ENCODE measurements around the gene EVI2A. TPM values are rescaled to one million over a fixed set of nuclear protein-coding genes. Genes with fewer than 3 reads are reported as not detected.

Gene EVI2A
- total RNA-seq, 2 experiments from 2014 or later, result 37.8 to 38.4 TPM

DNA sequence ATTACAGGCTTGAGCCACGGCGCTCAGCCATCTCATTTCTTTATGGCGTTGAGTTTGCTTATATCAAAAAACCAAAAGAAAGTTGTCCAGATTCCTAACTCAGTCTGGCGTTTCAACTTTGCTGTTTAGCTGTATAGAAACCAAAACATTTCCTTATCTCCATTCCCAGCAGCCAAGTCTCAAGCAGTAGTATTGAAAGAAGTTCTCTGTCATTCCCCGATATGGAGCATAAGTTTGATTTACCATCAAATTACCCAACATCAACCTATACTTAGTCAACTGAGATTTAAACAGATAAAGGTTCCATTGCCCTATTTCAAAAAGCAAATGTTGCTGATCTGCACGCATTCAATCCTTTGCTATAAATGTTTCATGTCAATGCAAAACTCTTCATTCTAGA lies 42.6 kb upstream of the EVI2A start:
- Histone ChIP-seq H3K9me3 (ENCODE audit: control insufficient read depth in 1 of 2, insufficient read depth in 1 of 2, low read length in 2 of 2) (no peaks in the 10 kb centered on the region), H3K36me3 (ENCODE audit: insufficient read depth, low read length) (peaks cover 34% of the 10 kb centered on the region), H3K27ac (ENCODE audit: low read depth in 1 of 2, low read length in 2 of 2) (no peak overlapping the region), H3K27me3 (ENCODE audit: control insufficient read depth in 1 of 2, insufficient read depth in 2 of 2, low read length in 2 of 2) (no peaks in the 10 kb centered on the region), H3K4me3 (ENCODE audit: low read length) (no peak overlapping the region), H3K4me1 (ENCODE audit: insufficient read depth, low read length) (no peaks in the 10 kb centered on the region)
- H3K27me3 Mint-ChIP-seq, result no peaks in the 10 kb centered on the region
- POLR2A ChIA-PET, result no interaction called here
- CTCF ChIA-PET, result interaction anchor here (1.2 kb wide), 1 partner anchor 8 kb away, joined by 3 read pairs; no protein-coding TSS in a partner anchor
- H3K36me3 Mint-ChIP-seq (ENCODE audit: low read depth), result peaks cover 57% of the 10 kb centered on the region
- intact Hi-C loops (cut with DNase I, micrococcal nuclease), result loop anchor here in 1 of 2 experiments (2.0 to 5.0 kb wide), 2 partner anchors 37 to 91 kb away; no protein-coding TSS in a partner anchor
- H3K27ac Mint-ChIP-seq, result no peak overlapping the region
- H3K4me3 Mint-ChIP-seq, result no peak overlapping the region
- DNase-seq (no peak), ATAC-seq (ENCODE audit: poor library complexity) (no peak)
- TF ChIP-seq, protein P1, sequence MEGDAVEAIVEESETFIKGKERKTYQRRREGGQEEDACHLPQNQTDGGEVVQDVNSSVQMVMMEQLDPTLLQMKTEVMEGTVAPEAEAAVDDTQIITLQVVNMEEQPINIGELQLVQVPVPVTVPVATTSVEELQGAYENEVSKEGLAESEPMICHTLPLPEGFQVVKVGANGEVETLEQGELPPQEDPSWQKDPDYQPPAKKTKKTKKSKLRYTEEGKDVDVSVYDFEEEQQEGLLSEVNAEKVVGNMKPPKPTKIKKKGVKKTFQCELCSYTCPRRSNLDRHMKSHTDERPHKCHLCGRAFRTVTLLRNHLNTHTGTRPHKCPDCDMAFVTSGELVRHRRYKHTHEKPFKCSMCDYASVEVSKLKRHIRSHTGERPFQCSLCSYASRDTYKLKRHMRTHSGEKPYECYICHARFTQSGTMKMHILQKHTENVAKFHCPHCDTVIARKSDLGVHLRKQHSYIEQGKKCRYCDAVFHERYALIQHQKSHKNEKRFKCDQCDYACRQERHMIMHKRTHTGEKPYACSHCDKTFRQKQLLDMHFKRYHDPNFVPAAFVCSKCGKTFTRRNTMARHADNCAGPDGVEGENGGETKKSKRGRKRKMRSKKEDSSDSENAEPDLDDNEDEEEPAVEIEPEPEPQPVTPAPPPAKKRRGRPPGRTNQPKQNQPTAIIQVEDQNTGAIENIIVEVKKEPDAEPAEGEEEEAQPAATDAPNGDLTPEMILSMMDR (IDR thresholded peaks at IDR 0.05), result no peak
- H3K9me3 Mint-ChIP-seq, result no peaks in the 10 kb centered on the region
- H3K4me1 Mint-ChIP-seq (ENCODE audit: low read depth), result no peaks in the 10 kb centered on the region

DNA sequence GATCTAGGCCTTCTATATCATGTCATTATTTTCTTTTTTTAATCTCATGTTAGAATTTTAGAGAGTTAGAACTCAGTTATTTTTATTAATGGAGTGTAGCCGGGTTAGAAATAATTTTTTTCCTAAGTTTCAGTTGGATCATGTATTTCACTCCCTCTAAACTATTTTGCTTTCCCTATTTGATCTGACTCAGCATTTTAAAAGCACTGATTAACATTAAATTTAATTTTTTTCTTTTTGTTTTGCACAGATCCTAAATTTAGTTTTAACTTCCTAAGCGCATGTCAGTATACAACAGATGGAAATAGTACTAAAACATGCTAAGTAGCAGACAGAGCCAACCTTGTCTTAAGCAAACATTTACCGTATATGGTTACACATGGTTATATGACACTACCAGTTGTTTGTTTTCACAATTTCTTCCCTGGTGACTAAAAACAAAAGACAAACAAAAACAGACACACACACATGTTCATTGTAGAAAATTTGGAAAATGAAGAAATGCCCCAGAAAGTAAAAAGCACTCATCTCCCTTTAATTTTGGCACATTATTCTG lies 36.5 kb upstream of the EVI2A start:
- TF ChIP-seq, protein P1 (IDR thresholded peaks at IDR 0.05), result no peak
- DNase-seq (no peak), ATAC-seq (ENCODE audit: poor library complexity) (no peak)
- ChIA-PET CTCF (no interaction called here), POLR2A (no interaction called here)
- intact Hi-C loops (cut with DNase I, micrococcal nuclease), result no loop called here
- H3K9me3 Mint-ChIP-seq, result no peaks in the 10 kb centered on the region
- Histone ChIP-seq H3K36me3 (ENCODE audit: insufficient read depth, low read length) (peaks cover 66% of the 10 kb centered on the region), H3K9me3 (ENCODE audit: control insufficient read depth in 1 of 2, insufficient read depth in 1 of 2, low read length in 2 of 2) (no peaks in the 10 kb centered on the region), H3K4me1 (ENCODE audit: insufficient read depth, low read length) (no peaks in the 10 kb centered on the region), H3K27ac (ENCODE audit: low read depth in 1 of 2, low read length in 2 of 2) (no peak overlapping the region), H3K4me3 (ENCODE audit: low read length) (no peak overlapping the region), H3K27me3 (ENCODE audit: control insufficient read depth in 1 of 2, insufficient read depth in 2 of 2, low read length in 2 of 2) (no peaks in the 10 kb centered on the region)
- no peak overlapping the region for H3K27ac Mint-ChIP-seq
- H3K36me3 Mint-ChIP-seq (ENCODE audit: low read depth), result peaks cover 87% of the 10 kb centered on the region
- H3K27me3 Mint-ChIP-seq, result no peaks in the 10 kb centered on the region
- no peak overlapping the region for H3K4me3 Mint-ChIP-seq
- H3K4me1 Mint-ChIP-seq (ENCODE audit: low read depth), result no peaks in the 10 kb centered on the region

DNA sequence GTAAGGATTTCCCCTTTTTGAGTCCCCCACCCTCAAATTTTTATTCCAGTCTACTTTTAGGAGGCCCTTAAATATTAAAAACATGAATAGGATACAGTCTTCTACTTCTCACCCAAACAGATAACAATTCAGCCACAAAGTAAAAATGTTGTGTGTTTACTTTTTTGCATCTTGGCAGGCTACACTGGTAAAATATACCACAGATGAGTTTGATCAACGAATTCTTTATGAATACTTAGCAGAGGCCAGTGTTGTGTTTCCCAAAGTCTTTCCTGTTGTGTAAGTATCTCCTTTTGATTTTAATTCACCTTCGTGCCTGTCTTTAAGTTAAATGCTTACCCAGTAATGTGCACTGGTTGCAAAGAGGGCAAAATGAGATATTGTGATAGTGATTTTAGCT lies 35.7 kb upstream of the EVI2A start:
- Mint-ChIP-seq H3K27me3 (no peaks in the 10 kb centered on the region), H3K4me3 (no peak overlapping the region), H3K4me1 (ENCODE audit: low read depth) (no peaks in the 10 kb centered on the region), H3K9me3 (no peaks in the 10 kb centered on the region), H3K36me3 (ENCODE audit: low read depth) (peaks cover 88% of the 10 kb centered on the region), H3K27ac (no peak overlapping the region)
- H3K4me3 ChIP-seq (ENCODE audit: low read length), result no peak overlapping the region
- intact Hi-C loops (cut with DNase I, micrococcal nuclease), result no loop called here
- TF ChIP-seq, protein P1 (IDR thresholded peaks at IDR 0.05), result no peak
- H3K4me1 ChIP-seq (ENCODE audit: insufficient read depth, low read length), result no peaks in the 10 kb centered on the region
- ChIA-PET POLR2A (no interaction called here), CTCF (interaction anchor here (0.8 kb wide), 1 partner anchor 11 kb away, joined by 3 read pairs; no protein-coding TSS in a partner anchor)
- H3K36me3 ChIP-seq (ENCODE audit: insufficient read depth, low read length), result peaks cover 73% of the 10 kb centered on the region
- no peak overlapping the region for H3K27ac ChIP-seq (ENCODE audit: low read depth in 1 of 2, low read length in 2 of 2)
- no peak for ATAC-seq (ENCODE audit: poor library complexity)
- no peaks in the 10 kb centered on the region for H3K27me3 ChIP-seq (ENCODE audit: control insufficient read depth in 1 of 2, insufficient read depth in 2 of 2, low read length in 2 of 2)
- no peak for DNase-seq
- H3K9me3 ChIP-seq (ENCODE audit: control insufficient read depth in 1 of 2, insufficient read depth in 1 of 2, low read length in 2 of 2), result no peaks in the 10 kb centered on the region

Data from CD4-positive, alpha-beta T cell (primary cell).